ENCODE measurements around the gene TXNDC11. TPM values are rescaled to one million over a fixed set of nuclear protein-coding genes. Genes with fewer than 3 reads are reported as not detected.

The TXNDC11 gene
- total and polyA plus RNA-seq, 4 donors = 64.8 to 78.8 (median 72.2) TPM

DNA sequence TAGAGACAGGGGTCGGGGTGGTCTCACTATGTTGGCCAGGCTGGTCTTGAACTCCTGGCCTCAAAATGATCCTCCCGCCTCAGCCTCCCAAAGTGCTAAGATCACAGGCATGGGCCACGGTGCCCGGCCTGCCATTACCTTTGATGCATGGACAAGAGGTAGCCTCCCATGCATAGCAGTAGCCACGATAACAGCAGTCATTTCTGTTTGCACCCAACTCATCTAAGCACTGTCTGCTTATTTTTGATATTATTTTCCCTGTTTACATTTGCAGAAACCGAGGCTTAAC, 111.9 kb downstream of the TXNDC11 start:
- TF ChIP-seq, protein P1, sequence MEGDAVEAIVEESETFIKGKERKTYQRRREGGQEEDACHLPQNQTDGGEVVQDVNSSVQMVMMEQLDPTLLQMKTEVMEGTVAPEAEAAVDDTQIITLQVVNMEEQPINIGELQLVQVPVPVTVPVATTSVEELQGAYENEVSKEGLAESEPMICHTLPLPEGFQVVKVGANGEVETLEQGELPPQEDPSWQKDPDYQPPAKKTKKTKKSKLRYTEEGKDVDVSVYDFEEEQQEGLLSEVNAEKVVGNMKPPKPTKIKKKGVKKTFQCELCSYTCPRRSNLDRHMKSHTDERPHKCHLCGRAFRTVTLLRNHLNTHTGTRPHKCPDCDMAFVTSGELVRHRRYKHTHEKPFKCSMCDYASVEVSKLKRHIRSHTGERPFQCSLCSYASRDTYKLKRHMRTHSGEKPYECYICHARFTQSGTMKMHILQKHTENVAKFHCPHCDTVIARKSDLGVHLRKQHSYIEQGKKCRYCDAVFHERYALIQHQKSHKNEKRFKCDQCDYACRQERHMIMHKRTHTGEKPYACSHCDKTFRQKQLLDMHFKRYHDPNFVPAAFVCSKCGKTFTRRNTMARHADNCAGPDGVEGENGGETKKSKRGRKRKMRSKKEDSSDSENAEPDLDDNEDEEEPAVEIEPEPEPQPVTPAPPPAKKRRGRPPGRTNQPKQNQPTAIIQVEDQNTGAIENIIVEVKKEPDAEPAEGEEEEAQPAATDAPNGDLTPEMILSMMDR (IDR thresholded peaks at IDR 0.05; ENCODE audit: control extremely low read depth, extremely low read depth) = no peak
- no peak overlapping the region for H3K27ac ChIP-seq (ENCODE audit: low read depth in 1 of 2, low read length in 1 of 2)
- H3K4me3 ChIP-seq = no peak overlapping the region
- no peak for DNase-seq
- no peak overlapping the region for H3K9ac ChIP-seq (ENCODE audit: insufficient read depth in 1 of 2, low read length in 2 of 2)
- no peaks in the 10 kb centered on the region for H3K36me3 ChIP-seq (ENCODE audit: control insufficient read depth in 4 of 4, insufficient read depth in 4 of 4, low read length in 4 of 4)
- no peaks in the 10 kb centered on the region for H3K9me3 ChIP-seq (ENCODE audit: control insufficient read depth in 4 of 4, insufficient read depth in 3 of 4, low read length in 3 of 4)
- no peak for ATAC-seq (ENCODE audit: insufficient read depth, low FRiP score)
- WGBS, 2 donors = 91 to 97% methylated on average over 6 of the region's 6 CpGs
- no peaks in the 10 kb centered on the region for H3K27me3 ChIP-seq (ENCODE audit: control insufficient read depth in 3 of 3, insufficient read depth in 3 of 3, low read length in 2 of 3)
- peaks cover 0 to 45% (median 29%) of the 10 kb centered on the region in 5 donors for H3K4me1 ChIP-seq (ENCODE audit: control insufficient read depth in 5 of 5, insufficient read depth in 5 of 5, low read length in 5 of 5)

DNA sequence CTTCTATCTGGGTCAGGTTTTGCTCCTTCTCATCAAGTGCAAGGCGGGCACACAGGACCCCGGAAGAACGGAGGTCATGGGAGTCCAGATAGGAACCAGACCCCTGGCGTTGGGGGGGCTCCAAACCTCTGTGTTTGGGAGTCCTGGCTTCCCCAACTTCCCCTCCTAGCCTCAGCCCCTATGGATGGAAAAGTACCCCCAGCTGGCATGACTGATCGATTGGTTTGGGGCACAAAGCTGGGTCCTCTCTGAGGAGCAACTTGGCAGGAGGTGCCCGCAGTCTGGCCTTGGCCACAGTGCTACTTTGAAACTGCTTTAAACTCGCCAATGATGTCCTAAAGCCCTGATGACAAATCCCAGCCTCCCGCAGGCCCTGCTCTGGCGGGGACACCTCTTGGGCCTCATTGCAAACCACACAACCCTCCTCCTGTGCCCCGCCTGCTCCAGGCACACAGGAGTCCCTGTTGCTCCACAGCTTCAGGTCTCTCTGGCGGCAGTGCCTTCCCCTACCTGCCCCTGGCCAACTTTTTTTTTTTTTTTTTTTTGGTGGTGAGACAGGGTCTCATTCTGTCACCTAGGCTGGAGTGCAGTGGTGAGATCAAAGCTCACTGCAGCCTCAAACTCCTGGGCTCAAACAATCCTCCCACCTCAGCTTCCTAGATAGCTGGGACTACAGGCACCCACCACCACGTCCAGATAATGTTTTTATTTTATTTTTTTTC, 112.5 kb downstream of the TXNDC11 start:
- DNase-seq (peak in 1 of 3 donors; percentile 47), ATAC-seq (ENCODE audit: insufficient read depth, low FRiP score) (no peak)
- WGBS, 2 donors = 57 to 68% methylated on average over 12 of the region's 12 CpGs
- Histone ChIP-seq H3K9ac (ENCODE audit: insufficient read depth in 1 of 2, low read length in 2 of 2) (peak overlapping the region in 1 of 2 donors; percentile 67), H3K4me3 (no peak overlapping the region), H3K27me3 (ENCODE audit: control insufficient read depth in 3 of 3, insufficient read depth in 3 of 3, low read length in 2 of 3) (no peaks in the 10 kb centered on the region), H3K9me3 (ENCODE audit: control insufficient read depth in 4 of 4, insufficient read depth in 3 of 4, low read length in 3 of 4) (no peaks in the 10 kb centered on the region), H3K4me1 (ENCODE audit: control insufficient read depth in 5 of 5, insufficient read depth in 5 of 5, low read length in 5 of 5) (peaks cover 0 to 45% (median 29%) of the 10 kb centered on the region in 5 donors), H3K36me3 (ENCODE audit: control insufficient read depth in 4 of 4, insufficient read depth in 4 of 4, low read length in 4 of 4) (no peaks in the 10 kb centered on the region), H3K27ac (ENCODE audit: low read depth in 1 of 2, low read length in 1 of 2) (peak overlapping the region in 1 of 2 donors; percentile 84)
- TF ChIP-seq, protein P1 (IDR thresholded peaks at IDR 0.05; ENCODE audit: control extremely low read depth, extremely low read depth) = no peak

Small RNA genes lying within 50 kb of the gene (small RNA-seq; reads per million reads assigned to genes)
- not detected for gene RF00017 (ENCODE audit: low replicate concordance)

Other genes starting within 250 kb of the TXNDC11 start
- gene LITAF, start 155.9 kb downstream of the TXNDC11 start, total RNA-seq = 100 to 1,000 TPM in 1 of 2 donors, 10 to 100 TPM in 1; 89.8 to 203 TPM
- gene LITAF, start 155.9 kb downstream of the TXNDC11 start, polyA plus RNA-seq = 100 to 1,000 TPM in 1 of 2 donors, 10 to 100 TPM in 1; 66.4 to 406 TPM
- 10 to 100 TPM; 18.1 to 19.7 TPM for gene SNN, start 74.4 kb downstream of the TXNDC11 start, total RNA-seq
- 10 to 100 TPM in 1 of 2 donors, 1 to 10 TPM in 1; 9.4 to 29.0 TPM for gene SNN, start 74.4 kb downstream of the TXNDC11 start, polyA plus RNA-seq
- gene ZC3H7A, start 54.4 kb upstream of the TXNDC11 start, total RNA-seq = 100 to 1,000 TPM in 1 of 2 donors, 10 to 100 TPM in 1; 46.3 to 127 TPM
- 10 to 100 TPM; 22.1 to 26.1 TPM for gene ZC3H7A, start 54.4 kb upstream of the TXNDC11 start, polyA plus RNA-seq
- gene RSL1D1, start 108.7 kb upstream of the TXNDC11 start, total RNA-seq = 100 to 1,000 TPM in 1 of 2 donors, 10 to 100 TPM in 1; 99.9 to 206 TPM
- gene RSL1D1, start 108.7 kb upstream of the TXNDC11 start, polyA plus RNA-seq = 10 to 100 TPM; 68.5 to 79.9 TPM
- gene GSPT1, start 173.1 kb upstream of the TXNDC11 start, total RNA-seq = 100 to 1,000 TPM; 106 to 116 TPM
- gene GSPT1, start 173.1 kb upstream of the TXNDC11 start, polyA plus RNA-seq = 10 to 100 TPM; 27.2 to 61.7 TPM
- gene NPIPB2, start 199.2 kb upstream of the TXNDC11 start, total RNA-seq = 10 to 100 TPM in 1 of 2 donors, 1 to 10 TPM in 1; 8.4 to 10.1 TPM
- gene NPIPB2, start 199.2 kb upstream of the TXNDC11 start, polyA plus RNA-seq = 1 to 10 TPM; 5.5 to 6.6 TPM
- 1 to 10 TPM; 1.5 to 3.2 TPM for gene TNFRSF17, start 222.4 kb upstream of the TXNDC11 start, total RNA-seq
- gene TNFRSF17, start 222.4 kb upstream of the TXNDC11 start, polyA plus RNA-seq = 1 to 10 TPM in 1 of 2 donors, under 1 TPM in 1; 0.30 to 1.3 TPM
- 10 to 100 TPM; 25.5 to 45.9 TPM for gene SNX29, start 233.9 kb upstream of the TXNDC11 start, total RNA-seq
- gene SNX29, start 233.9 kb upstream of the TXNDC11 start, polyA plus RNA-seq = 1 to 10 TPM; 4.8 to 6.6 TPM